Naive thymus-derived CD8-positive, alpha-beta T cell (primary cell): ENCODE data around the gene ASCL2. TPM values are rescaled to one million over a fixed set of nuclear protein-coding genes. Genes with fewer than 3 reads are reported as not detected.
A peak's percentile ranks its signal among the peaks of the same experiment; 100 is the strongest.

Experiments used
- ATAC-seq, 2 donors: fragments of 150-1000 bp; cut with Tn5 transposase in 1 of 2; sonication (Bioruptor Pico), chemical (Tn5 transposase) in 1 of 2; 1 replicate in 1 of 2; 2 replicates in 1 of 2; pipeline ENCODE4 v1.10.0; 2021; ENCODE audit warnings: mild to moderate bottlenecking in 2 of 2, moderate library complexity in 2 of 2
- POLR2A ChIA-PET: fragments of 350-600 bp; sonication (Branson Sonifier 250); formaldehyde crosslinking; loops from one replicate; lab custom pipeline; 2021; ENCODE audit warnings: antibody characterized with exemption; lab: Charles Lee
- DNase-seq, 10 donors: peaks; one replicate each; pipeline versions ENCODE4 v3.0.0 to v3.0.0-alpha.2; 2020 to 2022
- H3K27ac Mint-ChIP-seq, 10 donors: one replicate each; pipeline ENCODE4 v1.8.0; 2020 to 2022; ENCODE audit warnings: mild to moderate bottlenecking in 10 of 10, mixed read lengths in 10 of 10, moderate library complexity in 4 of 10, inconsistent platforms in 1 of 10
- H3K27me3 Mint-ChIP-seq, 5 donors: one replicate each; pipeline ENCODE4 v1.8.0; 2021 to 2022; ENCODE audit warnings: mixed read lengths in 5 of 5
- H3K36me3 Mint-ChIP-seq, 3 donors: one replicate each; pipeline ENCODE4 v1.8.0; 2020 to 2022; ENCODE audit warnings: mixed read lengths in 3 of 3, mild to moderate bottlenecking in 2 of 3, inconsistent platforms in 1 of 3
- H3K4me1 Mint-ChIP-seq, 4 donors: one replicate each; pipeline ENCODE4 v1.8.0; 2021 to 2022; ENCODE audit warnings: mixed read lengths in 4 of 4
- H3K4me3 Mint-ChIP-seq, 10 donors: one replicate each; pipeline ENCODE4 v1.8.0; 2020 to 2022; ENCODE audit warnings: mild to moderate bottlenecking in 10 of 10, mixed read lengths in 10 of 10, moderate library complexity in 6 of 10, inconsistent platforms in 1 of 10
- H3K9me3 Mint-ChIP-seq, 9 donors: one replicate each; pipeline ENCODE4 v1.8.0; 2020 to 2022; ENCODE audit warnings: mixed read lengths in 9 of 9, mild to moderate bottlenecking in 3 of 9, inconsistent platforms in 1 of 9, moderate library complexity in 1 of 9
- polyA plus RNA-seq, 3 donors: library from polyadenylated mRNA; unstranded; fragments of 300-500 nt; fragmentation: Illumina TruSeq; gene quantifications; one replicate each; pipeline ENCODE4 v1.2.3, GENCODE V29; 2021
- total RNA-seq, 8 experiments: library from RNA in 2 of 8; stranded (reverse) in 2 of 8; gene quantifications; one replicate each; pipeline ENCODE4 v1.2.3 and lab custom pipeline; 2021 to 2026

The ASCL2 gene
- total and polyA plus RNA-seq, 5 experiments from 2014 or later: 0.19 to 2.8 (median 0.23) TPM; not detected in 2

DNA sequence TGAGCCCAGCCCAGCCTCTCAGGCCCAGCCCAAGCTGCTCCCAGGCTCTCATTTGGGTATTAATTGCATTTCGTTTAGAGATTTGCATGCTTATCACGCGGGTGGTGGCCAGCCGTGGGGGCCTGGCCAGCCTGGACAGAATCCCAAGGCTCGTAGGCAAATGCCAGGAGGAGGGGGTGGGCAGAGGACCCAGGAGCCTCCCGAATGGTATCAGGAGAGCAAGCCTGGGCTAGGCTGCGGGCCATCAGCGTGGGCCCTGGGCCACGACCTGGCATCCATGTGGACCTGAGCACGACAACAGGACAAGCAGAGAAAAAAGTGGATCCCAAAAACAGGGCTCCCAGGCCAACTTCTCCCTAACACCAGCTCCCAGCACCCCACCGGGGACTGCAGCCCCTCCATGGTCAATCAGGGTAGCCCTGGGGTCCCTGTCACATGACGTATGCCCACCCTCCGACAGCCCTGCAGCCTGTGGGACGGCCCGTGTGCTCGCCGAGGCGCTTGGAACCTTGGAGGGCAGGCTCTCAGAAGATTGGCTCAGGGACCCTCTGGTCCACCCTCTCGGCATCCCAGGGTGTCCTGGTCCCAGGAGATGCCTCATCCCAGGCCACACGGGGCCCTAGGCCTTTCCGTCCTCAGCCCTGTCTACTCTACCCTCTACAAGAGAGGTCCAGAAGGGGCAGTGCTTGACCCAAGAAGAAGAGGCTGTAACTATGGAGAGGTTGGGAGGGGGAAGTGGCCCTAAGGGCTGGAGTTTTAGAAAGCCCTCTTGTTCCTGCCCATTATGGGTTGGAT lies 8.8 kb downstream of the ASCL2 start:
- Mint-ChIP-seq H3K9me3 (no peaks in the 10 kb centered on the region), H3K27me3 (peaks cover 0 to 2% (median 0%) of the 10 kb centered on the region in 5 donors), H3K4me3 (no peak overlapping the region), H3K36me3 (no peaks in the 10 kb centered on the region), H3K4me1 (peaks cover 10 to 17% (median 15%) of the 10 kb centered on the region in 4 donors), H3K27ac (no peak overlapping the region)
- ATAC-seq (no peak), DNase-seq (no peak)
- POLR2A ChIA-PET: no interaction called here

DNA sequence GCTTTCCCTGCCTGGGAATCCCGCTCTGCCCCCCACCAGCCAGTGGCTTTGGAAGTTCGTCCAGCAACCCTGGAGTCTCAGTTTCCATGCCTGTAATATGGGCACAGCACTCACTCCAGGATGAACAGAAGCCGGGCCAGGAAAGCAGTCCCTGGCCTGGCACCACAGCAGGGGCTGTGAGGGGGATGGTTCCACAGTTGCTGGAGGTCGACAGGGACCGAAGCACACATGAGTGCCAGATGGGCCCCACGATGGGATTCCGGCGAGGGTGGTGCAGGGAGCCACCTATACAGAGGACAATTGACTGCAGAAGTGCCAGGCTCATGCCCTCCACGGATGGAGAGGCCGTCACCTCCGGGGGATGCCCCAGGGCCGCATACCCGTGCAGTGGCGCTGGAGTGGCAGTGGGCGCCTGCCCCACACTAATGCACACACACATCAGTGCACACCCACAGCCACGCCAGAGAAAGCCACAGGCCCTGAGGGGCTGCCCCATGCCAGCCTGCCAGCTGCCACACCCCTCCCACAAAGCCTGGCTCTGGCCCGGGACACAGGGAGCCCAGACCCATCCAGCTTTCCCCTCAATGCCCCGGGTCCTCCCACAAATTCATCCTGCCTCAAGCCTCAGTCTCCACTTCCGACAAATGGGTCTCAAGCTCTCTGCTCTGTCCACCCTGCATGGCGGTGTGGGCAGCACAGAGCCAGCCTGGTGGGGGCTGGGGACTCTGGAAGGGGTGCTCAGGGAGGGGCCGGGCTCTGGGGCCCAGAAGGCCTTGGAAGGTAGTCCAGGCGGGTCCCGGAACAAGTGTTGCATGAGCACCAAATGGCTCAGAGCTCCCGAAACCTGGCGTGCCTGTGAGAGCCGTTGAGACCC lies 9.7 kb downstream of the ASCL2 start:
- Mint-ChIP-seq H3K4me1 (peaks cover 6 to 8% (median 6%) of the 10 kb centered on the region in 4 donors), H3K27me3 (peaks cover 0 to 2% (median 0%) of the 10 kb centered on the region in 5 donors), H3K27ac (no peak overlapping the region), H3K9me3 (no peaks in the 10 kb centered on the region), H3K4me3 (no peak overlapping the region), H3K36me3 (no peaks in the 10 kb centered on the region)
- POLR2A ChIA-PET: no interaction called here
- DNase-seq (no peak), ATAC-seq (no peak)

DNA sequence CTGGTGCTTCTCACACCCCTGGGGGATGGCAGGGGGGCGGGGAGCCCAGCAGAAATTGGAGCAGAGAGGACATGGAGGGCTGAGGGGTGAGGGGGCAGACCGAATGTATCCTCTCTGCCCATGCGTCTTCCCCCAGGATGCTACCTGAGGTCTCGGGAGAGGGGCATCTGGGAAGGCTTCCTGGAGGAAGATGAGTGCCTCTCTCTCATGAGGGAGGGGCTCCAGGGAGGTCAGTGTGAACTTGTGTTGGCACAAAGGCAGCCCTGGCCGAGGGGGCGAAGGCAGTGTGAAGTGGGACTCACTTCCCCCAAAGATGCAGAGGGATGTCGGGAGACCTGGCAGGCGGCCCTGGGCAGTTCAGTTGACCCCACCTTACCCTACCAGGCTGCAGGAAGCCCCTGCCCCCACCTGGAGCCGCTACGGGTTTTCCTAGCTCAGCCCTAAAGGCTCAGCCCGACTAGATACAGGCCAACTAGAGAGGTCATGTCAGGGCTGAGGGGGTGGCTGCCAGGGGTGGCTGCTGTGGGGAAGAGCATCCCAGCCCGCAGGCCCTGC lies 10.4 kb downstream of the ASCL2 start:
- DNase-seq (no peak), ATAC-seq (no peak)
- POLR2A ChIA-PET: no interaction called here
- Mint-ChIP-seq H3K9me3 (peaks cover 0 to 3% (median 0%) of the 10 kb centered on the region in 9 donors), H3K36me3 (peaks cover 0 to 5% (median 0%) of the 10 kb centered on the region in 3 donors), H3K27ac (no peak overlapping the region), H3K27me3 (peaks cover 0 to 2% (median 0%) of the 10 kb centered on the region in 5 donors), H3K4me1 (peaks cover 0 to under 1% (median 0%) of the 10 kb centered on the region in 4 donors), H3K4me3 (no peak overlapping the region)

DNA sequence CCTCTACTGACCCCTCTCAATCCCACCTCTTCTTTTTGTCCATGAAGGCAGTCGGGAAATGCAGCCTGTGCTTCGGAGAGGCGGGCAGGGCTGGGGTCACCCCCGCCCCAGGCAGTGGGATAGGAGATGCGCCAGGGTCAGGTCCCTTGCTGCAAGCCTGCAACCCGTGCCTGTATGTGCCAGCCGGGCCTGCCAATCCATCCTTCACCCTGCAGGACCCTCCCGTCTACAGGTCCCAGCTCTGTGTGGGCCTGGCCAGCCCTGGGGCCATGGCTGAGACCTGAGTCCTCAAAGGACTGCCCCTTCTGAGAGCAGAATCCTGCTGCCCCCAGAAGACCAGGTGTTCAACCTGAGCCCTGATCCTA lies 10.9 kb downstream of the ASCL2 start:
- Mint-ChIP-seq H3K4me1 (no peaks in the 10 kb centered on the region), H3K36me3 (peaks cover 0 to 7% (median 0%) of the 10 kb centered on the region in 3 donors), H3K27me3 (peaks cover 0 to 2% (median 0%) of the 10 kb centered on the region in 5 donors), H3K27ac (no peak overlapping the region), H3K4me3 (no peak overlapping the region), H3K9me3 (peaks cover 0 to 6% (median 0%) of the 10 kb centered on the region in 9 donors)
- POLR2A ChIA-PET: no interaction called here
- ATAC-seq (no peak), DNase-seq (no peak)

DNA sequence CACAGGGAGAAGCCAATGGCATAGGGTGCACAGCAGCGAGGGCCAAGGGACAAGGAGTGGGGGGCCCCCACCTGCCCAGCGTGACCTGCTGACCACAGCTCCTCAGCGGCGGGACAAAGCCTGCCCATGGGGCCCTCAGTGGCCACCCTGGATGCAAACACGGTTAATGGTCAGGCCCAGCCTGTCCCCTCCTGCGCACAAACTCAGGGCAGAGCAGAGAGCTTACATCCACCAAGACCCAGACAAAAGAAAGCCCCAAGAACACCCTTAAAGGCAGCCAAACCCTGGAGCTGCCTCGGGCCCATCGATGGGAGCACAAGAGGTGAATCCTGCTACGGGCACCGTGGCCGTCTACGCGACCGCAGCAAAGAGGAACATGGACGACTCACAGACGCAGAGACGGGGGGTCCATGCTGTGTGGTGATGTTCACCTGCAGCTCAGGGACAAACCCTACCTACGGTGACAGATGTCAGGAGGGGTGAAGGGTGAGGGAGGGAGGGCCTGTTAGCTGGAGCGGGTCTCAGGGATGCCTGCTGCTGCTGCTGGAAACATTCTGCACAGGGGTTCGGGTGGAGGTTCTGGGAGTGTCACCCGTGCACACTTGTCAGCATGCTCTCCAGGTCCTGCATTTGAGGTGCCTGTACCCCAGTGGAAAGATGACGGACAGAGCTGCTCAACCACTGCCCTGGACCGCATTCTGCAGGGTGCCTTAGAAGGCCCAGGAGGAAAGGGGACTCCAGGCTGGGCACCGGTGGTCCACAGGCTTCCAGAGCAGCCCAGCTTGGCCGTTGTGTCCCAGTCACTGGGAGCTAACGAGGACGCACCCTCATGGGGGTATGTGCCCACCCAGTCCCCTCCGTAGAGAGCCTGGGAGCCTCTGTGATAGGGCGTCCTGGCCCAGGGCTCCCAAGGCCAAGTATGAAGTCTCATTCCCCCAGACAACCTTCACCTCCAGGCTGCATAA lies 11.6 kb downstream of the ASCL2 start:
- H3K9me3 Mint-ChIP-seq: peaks cover 0 to 10% (median 0%) of the 10 kb centered on the region in 9 donors
- no peak for ATAC-seq
- peaks cover 0 to 2% (median 0%) of the 10 kb centered on the region in 5 donors for H3K27me3 Mint-ChIP-seq
- peak overlapping the region in 1 of 10 donors; percentile 60 for H3K27ac Mint-ChIP-seq
- H3K36me3 Mint-ChIP-seq: peaks cover 0 to 7% (median 0%) of the 10 kb centered on the region in 3 donors
- H3K4me1 Mint-ChIP-seq: no peaks in the 10 kb centered on the region
- no peak for DNase-seq
- POLR2A ChIA-PET: no interaction called here
- H3K4me3 Mint-ChIP-seq: no peak overlapping the region

DNA sequence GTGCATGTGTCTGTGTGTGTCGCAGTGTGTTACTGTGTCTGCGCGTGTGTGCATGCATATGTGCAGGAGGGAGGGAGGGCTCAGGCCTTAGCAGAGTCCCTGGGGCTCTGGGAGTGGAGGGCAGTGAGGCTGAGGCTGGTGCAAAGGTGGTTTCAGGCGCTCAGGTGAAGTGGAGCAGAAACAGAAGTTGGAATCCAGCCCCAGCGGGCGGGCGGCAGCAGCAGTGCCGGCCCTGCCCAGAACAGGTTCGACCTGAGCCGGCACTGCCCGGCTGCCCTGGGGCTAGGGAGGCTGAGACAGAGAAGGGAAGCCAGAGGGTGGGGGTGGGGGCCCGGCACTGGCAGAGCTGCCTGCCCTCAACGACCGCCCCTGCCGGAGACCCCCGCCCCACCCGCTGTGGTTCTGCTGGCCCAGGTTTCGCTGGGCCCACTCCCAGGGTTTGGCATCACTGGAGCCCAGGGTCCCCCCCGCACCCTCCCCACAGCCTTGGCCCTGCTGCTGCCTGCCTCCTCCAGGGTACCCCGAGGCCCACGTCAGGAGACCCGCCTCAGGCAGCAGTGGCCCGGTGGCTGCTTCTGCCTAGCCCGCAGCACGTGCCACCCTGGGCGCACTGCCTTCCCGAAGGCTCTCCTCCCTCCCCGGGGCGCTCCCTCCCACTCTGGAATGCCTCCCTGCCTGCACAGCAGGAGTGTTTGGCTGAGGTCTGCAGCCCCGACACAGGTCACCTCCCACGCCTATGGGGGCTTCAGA lies 13.3 kb downstream of the ASCL2 start:
- H3K9me3 Mint-ChIP-seq: peaks cover 0 to 10% (median 0%) of the 10 kb centered on the region in 9 donors
- H3K4me3 Mint-ChIP-seq: no peak overlapping the region
- POLR2A ChIA-PET: no interaction called here
- peaks cover 0 to 2% (median 0%) of the 10 kb centered on the region in 5 donors for H3K27me3 Mint-ChIP-seq
- DNase-seq (no peak), ATAC-seq (no peak)
- H3K36me3 Mint-ChIP-seq: peaks cover 0 to 8% (median 0%) of the 10 kb centered on the region in 3 donors
- H3K4me1 Mint-ChIP-seq: no peaks in the 10 kb centered on the region
- H3K27ac Mint-ChIP-seq: no peak overlapping the region

DNA sequence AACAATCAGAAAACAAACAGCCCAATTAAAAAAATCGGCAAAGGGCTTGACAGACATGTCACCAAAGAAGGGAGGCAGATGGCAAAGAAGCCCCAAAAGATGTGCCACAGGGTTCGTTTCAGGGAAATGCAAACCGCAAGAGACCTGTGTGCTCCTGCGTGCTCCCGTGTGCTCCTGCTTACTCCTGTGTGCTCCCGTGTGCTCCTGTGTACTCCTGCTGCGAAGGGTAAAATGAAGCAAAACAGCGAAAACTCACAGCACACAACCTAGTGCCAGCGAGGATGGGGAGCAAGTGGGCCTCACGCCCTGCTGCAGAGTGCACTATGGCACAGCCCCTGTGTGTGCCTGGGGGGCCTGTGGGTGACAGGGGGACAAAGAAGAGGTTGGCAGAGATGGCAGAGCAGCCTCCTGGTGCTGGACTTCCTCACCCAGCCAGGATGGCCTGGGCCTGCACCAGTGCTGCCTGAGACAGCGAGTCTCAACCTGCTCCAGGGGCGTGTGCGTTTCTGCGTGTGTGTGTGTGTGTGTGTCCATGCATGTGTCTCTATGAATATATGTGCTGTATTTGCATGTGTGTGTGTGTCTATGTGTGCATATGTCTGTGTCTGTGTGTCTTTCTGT lies 14.0 kb downstream of the ASCL2 start:
- no peak for ATAC-seq

DNA sequence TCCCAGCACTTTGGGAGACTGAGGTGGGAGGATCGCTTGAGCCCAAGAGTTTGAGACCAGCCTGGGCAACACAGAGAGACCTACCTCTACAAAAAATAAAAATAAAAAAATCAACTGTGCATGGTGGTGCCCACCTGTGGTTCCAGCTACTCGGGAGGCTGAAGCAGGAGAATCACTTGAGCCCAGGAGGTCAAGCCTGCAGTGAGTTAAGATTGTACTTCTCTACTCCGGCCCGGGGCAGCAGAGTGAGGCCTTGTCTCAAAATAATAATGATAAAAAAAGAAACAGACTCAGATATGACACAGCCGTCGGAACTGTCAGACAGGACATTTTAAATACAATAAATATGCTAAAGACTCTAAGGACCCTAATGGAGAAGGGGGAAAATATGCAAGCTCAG lies 18.4 kb downstream of the ASCL2 start:
- H3K4me3 Mint-ChIP-seq: no peak overlapping the region
- no peaks in the 10 kb centered on the region for H3K4me1 Mint-ChIP-seq
- no peak for ATAC-seq
- H3K9me3 Mint-ChIP-seq: peaks cover 0 to 10% (median 0%) of the 10 kb centered on the region in 9 donors
- H3K36me3 Mint-ChIP-seq: peaks cover 0 to 8% (median 0%) of the 10 kb centered on the region in 3 donors
- no peak for DNase-seq
- H3K27ac Mint-ChIP-seq: peak overlapping the region in 1 of 10 donors; percentile 3
- POLR2A ChIA-PET: no interaction called here
- peaks cover 0 to 5% (median 0%) of the 10 kb centered on the region in 5 donors for H3K27me3 Mint-ChIP-seq

More for the DNA sequence above, 14.0 kb downstream of the ASCL2 start:
- POLR2A ChIA-PET: no interaction called here
- Mint-ChIP-seq H3K36me3 (peaks cover 0 to 8% (median 0%) of the 10 kb centered on the region in 3 donors), H3K4me1 (no peaks in the 10 kb centered on the region), H3K4me3 (no peak overlapping the region), H3K27ac (no peak overlapping the region), H3K9me3 (peaks cover 0 to 10% (median 0%) of the 10 kb centered on the region in 9 donors), H3K27me3 (no peaks in the 10 kb centered on the region)
- no peak for DNase-seq

DNA sequence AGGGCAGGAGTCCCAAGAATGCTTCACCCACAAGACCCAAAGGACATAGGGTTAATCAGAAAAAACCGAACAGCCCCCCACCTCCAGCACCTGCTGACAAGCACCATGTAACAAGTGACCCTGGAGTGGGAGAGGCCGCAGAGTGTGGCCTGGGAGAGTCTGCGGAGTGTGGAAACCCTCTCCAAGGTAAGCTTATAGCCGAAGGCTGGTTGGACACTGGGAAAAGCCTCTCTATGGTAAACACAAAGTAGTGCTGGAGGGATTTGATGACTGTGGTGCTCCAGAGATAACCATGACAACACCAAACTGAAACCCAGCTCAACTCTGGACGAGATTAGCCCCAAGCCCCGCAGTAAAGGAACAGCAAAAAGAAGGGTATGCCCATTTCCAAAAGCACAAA lies 19.2 kb downstream of the ASCL2 start:
- Mint-ChIP-seq H3K9me3 (peaks cover 0 to 10% (median 0%) of the 10 kb centered on the region in 9 donors), H3K36me3 (peaks cover 0 to 8% (median 0%) of the 10 kb centered on the region in 3 donors), H3K27ac (peak overlapping the region in 1 of 10 donors; percentile 7), H3K4me3 (no peak overlapping the region), H3K27me3 (peaks cover 0 to 5% (median 0%) of the 10 kb centered on the region in 5 donors), H3K4me1 (no peaks in the 10 kb centered on the region)
- ATAC-seq: no peak
- DNase-seq: no peak
- POLR2A ChIA-PET: no interaction called here

DNA sequence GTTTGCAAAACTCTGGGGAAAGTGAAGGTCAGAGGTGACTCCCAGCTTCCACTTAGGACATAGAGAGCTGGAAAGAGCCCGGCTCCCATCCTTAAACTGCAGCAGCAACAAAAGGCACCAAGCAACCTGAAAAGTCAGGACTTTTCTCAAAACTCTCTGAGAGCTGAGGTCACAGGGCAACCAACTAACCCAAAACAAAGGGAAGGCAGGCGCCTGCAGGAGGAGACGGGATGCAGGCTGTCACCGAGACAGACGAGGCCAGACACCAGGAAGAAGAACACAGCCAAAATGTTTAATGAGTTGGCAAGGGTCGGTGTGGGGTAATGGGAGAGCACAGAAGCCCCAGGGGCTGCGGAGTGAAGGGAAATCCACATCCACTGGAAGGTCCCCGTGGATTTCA lies 19.9 kb downstream of the ASCL2 start:
- Mint-ChIP-seq H3K36me3 (peaks cover 0 to 8% (median 0%) of the 10 kb centered on the region in 3 donors), H3K27me3 (peaks cover 0 to 5% (median 0%) of the 10 kb centered on the region in 5 donors), H3K9me3 (peaks cover 0 to 10% (median 0%) of the 10 kb centered on the region in 9 donors), H3K27ac (no peak overlapping the region), H3K4me1 (no peaks in the 10 kb centered on the region), H3K4me3 (no peak overlapping the region)
- ATAC-seq: no peak
- POLR2A ChIA-PET: no interaction called here
- no peak for DNase-seq

DNA sequence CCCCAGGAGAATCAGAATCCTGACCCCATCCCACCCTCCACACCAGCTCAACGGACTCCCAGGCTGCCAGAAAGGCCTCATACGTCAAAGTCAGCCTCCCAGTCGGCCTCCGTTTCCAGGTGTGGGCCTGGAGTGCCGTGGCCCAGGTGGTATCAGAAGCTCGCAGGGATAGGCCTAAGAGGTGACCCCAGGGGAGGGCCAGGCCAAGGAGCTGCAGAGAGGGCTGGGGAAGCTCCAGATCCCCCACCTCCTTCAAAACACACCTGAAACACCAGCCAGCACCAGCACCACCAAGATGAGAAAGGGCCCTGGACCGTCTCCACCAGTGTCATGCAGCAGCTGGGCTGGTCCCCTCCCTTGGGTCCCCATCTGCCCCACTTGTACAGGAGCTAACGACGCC lies 20.3 kb downstream of the ASCL2 start:
- peaks cover 0 to 8% (median 0%) of the 10 kb centered on the region in 9 donors for H3K9me3 Mint-ChIP-seq
- no peak overlapping the region for H3K4me3 Mint-ChIP-seq
- peaks cover 0 to 5% (median 0%) of the 10 kb centered on the region in 5 donors for H3K27me3 Mint-ChIP-seq
- ATAC-seq (no peak), DNase-seq (no peak)
- H3K36me3 Mint-ChIP-seq: peaks cover 0 to 4% (median 0%) of the 10 kb centered on the region in 3 donors
- H3K27ac Mint-ChIP-seq: no peak overlapping the region
- POLR2A ChIA-PET: interaction anchor here (0.6 kb wide), 1 partner anchor 63 kb away, joined by 3 read pairs; no protein-coding TSS in a partner anchor
- no peaks in the 10 kb centered on the region for H3K4me1 Mint-ChIP-seq
